ENCODE results near the gene AKIRIN2. TPM values are rescaled to one million over a fixed set of nuclear protein-coding genes. Genes with fewer than 3 reads are reported as not detected.

Gene AKIRIN2
- total RNA-seq, 2 donors from 2014 or later = 70.4 to 73.5 TPM

GRCh38 chr6:87738744-87739143, 36.7 kb upstream of the AKIRIN2 start:
- H3K4me3 ChIP-seq (ENCODE audit: low read length) = no peak overlapping the region
- no peak overlapping the region for H3K27ac ChIP-seq (ENCODE audit: low read depth, low read length)
- H3K4me1 ChIP-seq (ENCODE audit: control insufficient read depth, insufficient read depth, low read length) = peaks cover 7% of the 10 kb centered on the region
- 97% methylated on average over 4 of the region's 4 CpGs; no CpG with 5 or more reads in 1 of the 2 experiments for WGBS, 2 experiments (ENCODE audit: insufficient coverage in 1 of 2, insufficient read length in 1 of 2)
- peaks cover 4% of the 10 kb centered on the region for H3K4me1 Mint-ChIP-seq
- H3K36me3 Mint-ChIP-seq (ENCODE audit: low read depth) = peaks cover 1% of the 10 kb centered on the region
- H3K27ac Mint-ChIP-seq = no peak overlapping the region
- no peaks in the 10 kb centered on the region for H3K27me3 ChIP-seq (ENCODE audit: control insufficient read depth, insufficient read depth, low read length, poor library complexity, severe bottlenecking)
- no peak overlapping the region for H3K4me3 Mint-ChIP-seq
- no peaks in the 10 kb centered on the region for H3K36me3 ChIP-seq (ENCODE audit: control insufficient read depth, insufficient read depth, low read length)
- TF ChIP-seq, protein P1, sequence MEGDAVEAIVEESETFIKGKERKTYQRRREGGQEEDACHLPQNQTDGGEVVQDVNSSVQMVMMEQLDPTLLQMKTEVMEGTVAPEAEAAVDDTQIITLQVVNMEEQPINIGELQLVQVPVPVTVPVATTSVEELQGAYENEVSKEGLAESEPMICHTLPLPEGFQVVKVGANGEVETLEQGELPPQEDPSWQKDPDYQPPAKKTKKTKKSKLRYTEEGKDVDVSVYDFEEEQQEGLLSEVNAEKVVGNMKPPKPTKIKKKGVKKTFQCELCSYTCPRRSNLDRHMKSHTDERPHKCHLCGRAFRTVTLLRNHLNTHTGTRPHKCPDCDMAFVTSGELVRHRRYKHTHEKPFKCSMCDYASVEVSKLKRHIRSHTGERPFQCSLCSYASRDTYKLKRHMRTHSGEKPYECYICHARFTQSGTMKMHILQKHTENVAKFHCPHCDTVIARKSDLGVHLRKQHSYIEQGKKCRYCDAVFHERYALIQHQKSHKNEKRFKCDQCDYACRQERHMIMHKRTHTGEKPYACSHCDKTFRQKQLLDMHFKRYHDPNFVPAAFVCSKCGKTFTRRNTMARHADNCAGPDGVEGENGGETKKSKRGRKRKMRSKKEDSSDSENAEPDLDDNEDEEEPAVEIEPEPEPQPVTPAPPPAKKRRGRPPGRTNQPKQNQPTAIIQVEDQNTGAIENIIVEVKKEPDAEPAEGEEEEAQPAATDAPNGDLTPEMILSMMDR (conservative IDR thresholded peaks at IDR 0.05) = no peak
- no peak overlapping the region for H3K9ac ChIP-seq (ENCODE audit: extremely low read depth, low read length, poor library complexity, severe bottlenecking)
- peaks cover 14% of the 10 kb centered on the region for H3K9me3 ChIP-seq (ENCODE audit: control insufficient read depth, low read length)
- no peaks in the 10 kb centered on the region for H3K27me3 Mint-ChIP-seq (ENCODE audit: insufficient read depth)
- DNase-seq = no peak
- H3K9me3 Mint-ChIP-seq = peaks cover 23% of the 10 kb centered on the region

DNA sequence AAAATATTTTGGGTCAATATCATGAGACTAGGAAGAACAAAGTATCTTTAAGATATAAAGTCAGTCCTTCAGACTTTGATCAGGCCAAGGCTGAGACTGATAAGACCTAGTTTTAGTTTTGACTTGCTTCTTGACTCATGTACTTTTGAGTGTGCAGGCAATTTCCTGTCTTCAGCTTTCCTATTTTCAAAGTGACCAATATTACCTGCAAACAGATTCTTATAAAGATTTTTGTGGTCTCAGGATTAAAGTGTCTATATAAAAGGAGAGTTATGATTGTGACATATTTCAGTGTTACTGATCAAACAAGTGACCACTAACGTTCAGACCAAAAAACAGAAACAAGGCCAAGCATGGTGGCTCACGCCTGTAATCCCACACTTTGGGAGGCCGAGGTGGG, 36.0 kb upstream of the AKIRIN2 start:
- peaks cover 14% of the 10 kb centered on the region for H3K9me3 ChIP-seq (ENCODE audit: control insufficient read depth, low read length)

DNA sequence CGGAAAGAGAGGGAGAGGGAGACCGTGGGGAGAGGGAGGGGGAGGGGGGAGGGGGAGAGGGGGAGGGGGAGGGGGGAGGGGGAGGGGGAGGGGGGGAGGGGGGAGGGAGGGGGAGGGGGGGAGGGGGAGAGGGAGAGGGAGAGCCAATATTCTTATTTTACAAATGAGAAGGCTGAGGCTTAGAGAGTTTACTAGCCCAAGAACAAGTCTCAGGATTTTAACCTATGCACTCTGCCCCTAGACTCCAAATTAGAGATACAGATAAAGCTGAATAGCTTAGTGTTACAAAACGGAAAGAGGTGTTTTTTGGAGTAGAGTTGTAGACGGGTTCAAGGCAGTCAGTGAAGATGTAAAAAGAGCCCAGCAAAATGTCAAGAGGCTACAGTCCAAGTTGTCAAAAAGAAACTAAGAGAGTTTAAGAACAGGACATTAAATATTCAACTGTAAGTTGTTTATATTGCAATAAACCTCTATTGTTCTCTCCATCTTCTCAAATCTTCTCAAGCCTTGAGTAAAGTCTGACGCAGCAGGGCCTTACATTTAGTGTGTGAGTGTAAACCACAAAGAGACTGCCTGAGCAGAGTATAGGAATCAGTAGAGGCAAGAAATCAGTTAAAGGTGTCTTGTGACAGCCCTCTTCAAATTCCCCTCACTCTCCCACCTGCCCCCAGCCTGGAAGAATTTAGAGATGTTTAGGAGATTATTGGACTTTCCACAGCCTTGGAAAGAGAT, 34.9 kb upstream of the AKIRIN2 start:
- TF ChIP-seq, protein P1 (conservative IDR thresholded peaks at IDR 0.05) = no peak
- no peaks in the 10 kb centered on the region for H3K27me3 Mint-ChIP-seq (ENCODE audit: insufficient read depth)

More for the DNA sequence above, 36.0 kb upstream of the AKIRIN2 start:
- H3K27ac ChIP-seq (ENCODE audit: low read depth, low read length) = no peak overlapping the region
- H3K36me3 Mint-ChIP-seq (ENCODE audit: low read depth) = peaks cover 1% of the 10 kb centered on the region
- TF ChIP-seq, protein P1 (conservative IDR thresholded peaks at IDR 0.05) = no peak
- H3K36me3 ChIP-seq (ENCODE audit: control insufficient read depth, insufficient read depth, low read length) = no peaks in the 10 kb centered on the region
- peaks cover 5% of the 10 kb centered on the region for H3K4me1 ChIP-seq (ENCODE audit: control insufficient read depth, insufficient read depth, low read length)
- peaks cover 4% of the 10 kb centered on the region for H3K4me1 Mint-ChIP-seq
- H3K27me3 Mint-ChIP-seq (ENCODE audit: insufficient read depth) = no peaks in the 10 kb centered on the region
- H3K9ac ChIP-seq (ENCODE audit: extremely low read depth, low read length, poor library complexity, severe bottlenecking) = no peak overlapping the region
- no peak for DNase-seq
- no peak overlapping the region for H3K4me3 ChIP-seq (ENCODE audit: low read length)
- H3K4me3 Mint-ChIP-seq = no peak overlapping the region
- no peaks in the 10 kb centered on the region for H3K27me3 ChIP-seq (ENCODE audit: control insufficient read depth, insufficient read depth, low read length, poor library complexity, severe bottlenecking)
- H3K27ac Mint-ChIP-seq = no peak overlapping the region
- peaks cover 25% of the 10 kb centered on the region for H3K9me3 Mint-ChIP-seq
- WGBS, 2 experiments (ENCODE audit: insufficient coverage in 1 of 2, insufficient read length in 1 of 2) = 89 to 92% methylated on average over 3 of the region's 3 CpGs

More for the DNA sequence above, 34.9 kb upstream of the AKIRIN2 start:
- no peak overlapping the region for H3K9ac ChIP-seq (ENCODE audit: extremely low read depth, low read length, poor library complexity, severe bottlenecking)
- 92 to 95% methylated on average over 3 of the region's 5 CpGs for WGBS, 2 experiments (ENCODE audit: insufficient coverage in 1 of 2, insufficient read length in 1 of 2)
- DNase-seq = no peak
- H3K4me3 ChIP-seq (ENCODE audit: low read length) = no peak overlapping the region
- H3K27ac Mint-ChIP-seq = no peak overlapping the region
- no peaks in the 10 kb centered on the region for H3K27me3 ChIP-seq (ENCODE audit: control insufficient read depth, insufficient read depth, low read length, poor library complexity, severe bottlenecking)
- H3K36me3 ChIP-seq (ENCODE audit: control insufficient read depth, insufficient read depth, low read length) = no peaks in the 10 kb centered on the region
- peaks cover 4% of the 10 kb centered on the region for H3K4me1 Mint-ChIP-seq
- H3K4me1 ChIP-seq (ENCODE audit: control insufficient read depth, insufficient read depth, low read length) = peaks cover 4% of the 10 kb centered on the region
- no peak overlapping the region for H3K27ac ChIP-seq (ENCODE audit: low read depth, low read length)
- peaks cover 14% of the 10 kb centered on the region for H3K9me3 ChIP-seq (ENCODE audit: control insufficient read depth, low read length)
- no peak overlapping the region for H3K4me3 Mint-ChIP-seq
- peaks cover 25% of the 10 kb centered on the region for H3K9me3 Mint-ChIP-seq
- peaks cover 1% of the 10 kb centered on the region for H3K36me3 Mint-ChIP-seq (ENCODE audit: low read depth)

Measured in endodermal cell (in vitro differentiated cells).